HG03280 (cell line): ENCODE measurements around the gene EXOSC7.
"Not testable (repeated sequence)": the region's sequence is repeated elsewhere in the genome, so short reads cannot be mapped to it uniquely, and the experiment has no call there.

Experiments
- ATAC-seq: cut with Tn5 transposase; IDR thresholded peaks from one replicate; pipeline ENCODE4 v1.9.1; 2021; ENCODE audit warnings: mild to moderate bottlenecking, moderate library complexity; ENCODE audit not compliant: unreplicated experiment

Gene EXOSC7

DNA sequence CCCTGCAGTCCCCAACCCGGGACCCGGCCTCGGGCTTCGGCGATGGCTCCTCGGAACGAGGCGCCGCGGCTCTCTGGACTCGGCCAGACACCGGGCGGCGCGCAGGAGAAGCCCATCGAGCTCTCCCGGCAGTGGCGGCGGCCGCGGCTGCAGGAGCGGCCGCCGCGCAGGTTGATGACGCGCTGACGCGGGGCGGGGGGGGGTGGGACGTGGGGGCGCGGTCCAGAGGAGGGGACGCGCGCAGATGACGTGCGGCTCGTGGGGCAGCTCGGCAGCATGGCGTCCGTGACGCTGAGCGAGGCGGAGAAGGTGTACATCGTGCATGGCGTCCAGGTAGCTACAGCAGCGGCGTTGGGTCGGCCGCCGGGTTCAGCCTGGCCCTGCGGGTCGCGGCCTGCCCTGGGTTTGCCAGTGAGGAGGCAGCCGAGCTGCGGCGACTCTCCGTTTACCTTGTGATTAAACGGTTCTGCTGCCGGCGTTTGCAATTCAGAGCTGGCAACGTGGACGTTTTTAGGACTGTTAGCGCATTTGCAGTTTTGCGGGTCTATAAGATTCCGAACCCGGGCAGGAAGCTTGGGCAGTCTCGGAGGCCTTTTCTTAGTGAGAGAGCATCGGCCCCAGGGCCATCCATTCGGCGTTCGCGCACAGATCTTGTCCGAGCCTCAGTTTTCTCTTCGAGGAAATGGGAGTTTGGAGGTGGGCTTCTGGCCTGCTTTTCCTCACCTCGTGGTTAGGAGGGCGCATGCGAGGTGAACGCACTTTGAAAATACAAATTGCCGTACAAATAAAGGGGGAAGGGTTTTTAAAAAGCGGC, at the start of gene EXOSC7, which contains the start of gene ZDHHC3:
EXOSC7 (plus strand) TSS at position 243 of the 814 bp plus-strand sequence; CDS start at position 277, 34 bp downstream.
ZDHHC3 (minus strand) TSS at position 173 of the 814 bp plus-strand sequence. CDS start 16,738 bp downstream, outside the sequence.
- peak; percentile 84 for ATAC-seq

DNA sequence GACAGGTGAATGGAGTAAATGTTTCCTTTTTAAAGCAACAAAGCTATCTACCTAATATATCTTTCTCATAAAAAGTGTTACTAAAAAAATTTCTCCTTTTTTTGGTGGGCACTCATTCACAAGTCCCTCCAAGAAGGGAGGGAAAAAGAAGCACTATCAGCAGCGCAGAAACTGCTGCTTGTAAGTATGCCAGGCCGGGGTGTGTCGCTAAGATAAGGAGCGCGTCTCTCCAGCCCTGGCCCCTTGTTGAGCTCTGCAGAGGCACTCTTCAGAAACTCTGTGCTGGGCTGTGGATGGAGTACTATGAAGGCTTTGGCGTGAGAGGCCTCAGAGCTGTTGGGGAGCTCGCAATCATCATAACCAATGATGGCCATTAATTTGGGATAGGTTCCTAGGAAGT, 49.1 kb upstream of the EXOSC7 start:
- ATAC-seq, result no peak

DNA sequence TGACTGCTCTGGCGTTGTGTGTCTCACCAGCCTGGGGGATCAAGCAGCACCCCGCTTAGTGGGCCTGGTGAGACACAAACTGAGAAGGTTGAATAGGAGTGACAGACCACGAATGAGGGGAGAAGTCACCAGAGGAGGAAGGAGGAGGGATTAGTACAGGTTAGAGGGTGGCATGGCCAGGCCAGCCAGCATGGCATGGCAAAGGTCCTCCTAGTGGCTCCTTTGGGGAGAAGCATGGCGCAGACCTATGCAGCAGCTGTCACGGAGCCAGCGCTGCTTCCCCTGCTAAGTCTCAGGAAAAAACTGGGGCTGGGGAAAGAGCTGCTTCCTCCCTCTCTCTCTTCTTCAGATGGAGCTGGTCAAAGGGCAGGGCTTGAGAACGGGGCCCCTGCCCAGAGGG, 48.7 kb upstream of the EXOSC7 start:
- ATAC-seq, result no peak

DNA sequence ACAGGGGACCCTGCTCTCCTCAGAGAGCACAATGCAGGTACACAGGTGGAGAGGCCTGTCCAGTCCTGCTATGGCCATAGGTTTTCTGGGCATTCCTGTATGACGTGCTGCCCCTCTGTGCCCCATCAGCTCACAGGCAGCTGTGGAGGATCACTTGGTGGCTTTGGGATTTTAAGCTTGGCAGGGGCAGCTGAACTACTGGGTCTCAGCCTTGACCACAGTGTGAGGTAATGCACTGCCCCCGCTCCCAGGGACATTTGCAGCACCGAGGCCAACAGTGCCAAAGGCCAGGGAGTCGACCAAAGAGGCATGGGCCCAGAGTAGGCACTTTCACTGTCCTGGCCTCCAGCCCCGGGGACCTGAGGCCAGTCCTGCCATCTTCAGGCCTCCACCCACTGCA, 46.3 kb upstream of the EXOSC7 start:
- ATAC-seq, result no peak

DNA sequence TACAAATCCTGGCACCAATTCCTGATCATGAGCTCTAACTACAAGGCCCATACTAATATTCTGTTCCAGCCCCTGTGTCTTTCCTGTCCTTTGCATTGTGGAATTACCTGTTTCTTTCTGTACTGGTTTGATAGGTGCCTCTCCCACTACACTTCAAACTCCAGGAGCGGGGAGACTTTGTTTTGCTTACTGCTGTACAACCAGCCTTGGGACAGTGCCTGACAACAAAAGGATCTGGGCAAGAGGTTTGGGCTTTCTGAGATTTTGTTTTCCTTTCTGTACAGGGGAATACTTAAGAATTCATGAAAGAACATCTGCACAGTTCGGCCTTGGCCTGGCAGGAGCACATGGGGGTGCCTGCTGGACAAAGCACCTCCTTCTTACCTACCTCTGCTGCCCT, 45.1 kb upstream of the EXOSC7 start:
- ATAC-seq, result no peak

DNA sequence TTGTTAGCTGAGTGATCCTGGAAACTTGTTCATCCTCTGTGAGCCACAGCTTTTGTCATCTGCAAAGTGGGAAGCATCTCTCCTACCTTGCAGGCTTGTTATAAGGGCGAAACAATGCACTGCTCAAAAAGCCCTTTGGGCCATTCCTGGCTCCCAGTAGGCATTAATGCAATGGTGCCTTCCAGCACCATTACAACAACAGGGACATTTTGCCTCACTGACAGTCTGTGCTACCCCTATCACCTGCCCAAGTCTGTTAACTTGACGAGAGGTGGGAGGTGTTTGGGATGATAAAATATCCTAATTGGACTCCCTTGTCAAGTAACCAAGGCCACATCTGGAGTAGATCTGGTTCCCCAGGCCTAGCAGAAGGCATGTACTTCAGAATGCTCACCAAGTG, 44.3 kb upstream of the EXOSC7 start:
- ATAC-seq, result no peak

DNA sequence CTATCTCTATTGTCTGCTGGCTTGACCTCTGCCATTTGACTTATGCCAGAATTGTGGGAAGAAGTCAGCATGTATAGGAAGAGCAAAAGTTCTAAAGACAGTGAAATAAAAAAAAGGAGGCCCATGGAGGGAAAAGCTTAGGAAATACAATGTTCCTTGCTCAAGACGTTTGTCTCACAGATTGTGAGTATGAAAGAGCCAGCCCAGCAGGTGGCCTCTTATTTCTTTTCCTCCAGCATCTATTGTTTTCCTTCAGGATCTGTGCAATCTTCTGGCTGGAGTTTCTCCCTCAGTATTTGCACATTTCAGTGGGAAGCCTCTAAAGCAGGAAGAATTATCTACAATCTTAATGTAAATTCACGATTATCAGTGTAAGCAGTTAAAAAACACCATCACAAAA, 43.8 kb upstream of the EXOSC7 start:
- ATAC-seq, result no peak

DNA sequence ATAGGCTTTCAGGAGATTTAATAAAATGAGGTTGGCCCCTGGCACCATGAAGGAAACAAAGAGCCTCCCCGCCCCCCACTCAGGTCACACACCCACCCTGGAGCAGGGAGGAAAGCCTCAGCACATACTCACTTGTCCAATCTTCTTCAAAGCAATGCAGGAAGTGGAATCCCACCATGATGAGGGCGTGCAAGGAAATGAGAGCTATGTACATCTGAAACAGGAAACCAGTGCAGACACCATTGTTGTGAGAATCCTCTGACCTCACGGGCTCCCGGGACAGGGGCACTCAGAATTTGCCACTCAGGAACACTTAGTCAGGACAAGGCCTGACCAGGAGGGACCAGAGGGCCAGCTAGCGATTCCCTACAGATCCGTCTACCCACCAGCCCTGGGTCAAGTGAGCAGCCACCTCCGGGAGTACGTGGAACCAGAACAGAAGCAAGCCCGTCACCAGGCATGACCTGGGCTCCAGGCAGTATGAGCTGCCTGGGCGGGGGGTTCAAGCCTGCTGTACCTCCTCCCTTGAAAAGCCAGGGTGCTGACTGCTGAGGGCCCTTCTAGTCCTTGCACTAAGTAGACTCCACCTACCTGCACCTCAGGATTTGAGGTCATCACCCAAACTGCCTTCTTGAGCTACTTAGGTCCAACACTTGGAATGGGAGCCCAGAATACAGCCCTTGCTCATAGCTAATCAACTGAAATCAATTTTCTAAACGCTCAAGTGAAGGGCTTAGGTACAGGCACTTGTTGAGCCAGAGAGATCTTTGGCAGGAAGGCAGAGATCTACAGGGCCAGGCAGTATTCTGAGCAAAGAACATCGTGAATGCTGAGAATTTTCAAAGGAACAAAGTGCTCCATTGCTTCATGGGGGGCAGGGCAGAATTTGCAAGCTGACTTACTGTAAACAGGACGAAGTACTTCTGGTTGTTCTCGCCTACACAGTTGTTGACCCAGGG, 42.8 kb upstream of the EXOSC7 start:
- no peak for ATAC-seq

DNA sequence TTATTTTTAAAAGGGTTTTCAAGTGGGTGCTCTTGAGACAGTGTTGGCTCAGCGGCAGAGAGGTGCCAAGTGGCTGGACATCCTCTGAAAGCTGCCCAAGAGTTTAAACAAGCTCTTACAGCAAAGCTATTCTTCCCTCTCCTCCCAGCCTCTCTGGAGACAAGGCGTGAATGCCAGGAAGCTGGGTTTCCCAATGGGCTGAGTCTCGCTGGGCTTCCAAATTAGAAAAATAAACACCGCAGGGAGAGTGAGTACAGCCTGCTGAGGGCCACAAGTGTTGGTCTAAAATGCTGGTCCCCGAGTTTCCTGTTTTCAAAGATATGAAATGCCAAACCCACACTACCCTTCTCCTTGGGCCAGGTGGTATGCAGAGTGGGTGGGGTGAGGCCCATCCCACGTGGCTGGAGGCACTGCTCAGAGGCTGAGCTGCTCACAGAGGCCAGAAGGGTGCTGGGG, 36.4 kb upstream of the EXOSC7 start:
- ATAC-seq, result no peak

DNA sequence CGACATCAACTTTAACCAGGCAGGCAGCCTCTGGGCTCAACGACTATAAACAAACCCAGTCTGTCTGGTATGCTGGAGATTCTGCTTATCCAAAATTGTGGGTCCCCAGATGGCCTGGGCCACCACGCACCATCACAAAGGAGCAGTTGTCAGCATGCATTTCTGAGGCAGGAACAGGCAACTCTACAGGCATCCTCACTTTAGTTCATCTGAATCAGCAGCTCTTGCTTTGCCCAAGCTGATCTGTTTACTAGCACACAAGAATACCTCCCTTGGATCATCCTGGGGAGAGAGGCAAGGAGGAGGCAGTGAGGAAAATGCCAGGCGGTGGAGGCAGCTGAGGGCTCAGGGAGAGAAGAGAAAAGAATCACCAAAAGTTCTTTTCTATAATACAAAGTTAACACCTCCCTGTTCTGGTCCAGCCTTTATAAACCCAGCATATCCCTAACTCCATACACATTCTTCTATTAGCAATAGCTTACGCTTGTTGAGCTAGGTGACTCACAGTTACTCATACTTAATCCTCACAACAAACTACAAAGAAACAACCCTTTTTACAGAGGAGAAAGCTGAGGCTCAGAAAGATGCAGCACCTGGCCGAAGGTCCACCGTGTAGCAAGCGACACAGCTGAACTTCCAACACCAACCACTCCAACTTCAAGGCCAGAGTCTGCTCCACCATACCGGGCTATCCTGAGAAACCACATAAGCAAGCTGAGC, 33.7 kb upstream of the EXOSC7 start:
- ATAC-seq, result no peak

DNA sequence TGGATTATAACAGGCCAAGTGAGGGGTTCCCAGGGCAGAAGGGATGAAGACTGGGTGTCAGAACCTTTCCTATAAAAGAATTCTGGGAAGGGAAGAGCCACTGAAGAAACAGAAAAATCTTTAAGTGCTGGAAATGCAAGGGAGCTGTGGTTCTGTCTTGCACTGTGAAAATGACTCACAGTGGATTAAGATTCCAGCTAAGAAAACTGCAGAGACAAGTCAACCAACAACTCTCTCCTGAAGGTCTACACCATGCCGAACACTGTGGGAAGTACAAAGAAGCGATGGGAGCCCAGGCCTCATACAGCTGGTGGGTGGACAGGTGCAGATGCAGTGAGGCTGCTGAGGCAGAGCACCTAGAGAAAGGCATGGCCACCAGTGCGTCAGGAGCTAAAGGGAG, 27.8 kb upstream of the EXOSC7 start:
- ATAC-seq, result no peak

DNA sequence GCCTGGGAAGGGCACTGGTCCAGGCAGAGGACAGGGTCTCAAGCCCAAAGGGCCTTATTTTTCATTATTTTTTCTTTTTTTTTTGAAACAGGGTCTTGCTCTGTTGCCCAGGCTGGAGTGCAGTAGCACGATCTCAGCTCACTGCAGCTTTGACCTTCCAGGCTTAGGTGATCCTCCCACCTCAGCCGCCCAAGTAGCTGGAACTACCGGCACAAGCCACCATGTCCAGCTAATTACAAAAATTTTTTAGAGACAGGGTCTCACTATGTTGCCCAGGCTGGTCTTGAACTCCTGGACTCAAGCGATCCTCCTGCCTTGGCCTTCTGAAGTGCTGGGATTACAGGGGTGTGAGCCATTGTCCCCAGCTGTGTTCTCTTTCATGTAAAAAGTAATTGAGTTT, 26.3 kb upstream of the EXOSC7 start:
- ATAC-seq, result not testable (repeated sequence)

DNA sequence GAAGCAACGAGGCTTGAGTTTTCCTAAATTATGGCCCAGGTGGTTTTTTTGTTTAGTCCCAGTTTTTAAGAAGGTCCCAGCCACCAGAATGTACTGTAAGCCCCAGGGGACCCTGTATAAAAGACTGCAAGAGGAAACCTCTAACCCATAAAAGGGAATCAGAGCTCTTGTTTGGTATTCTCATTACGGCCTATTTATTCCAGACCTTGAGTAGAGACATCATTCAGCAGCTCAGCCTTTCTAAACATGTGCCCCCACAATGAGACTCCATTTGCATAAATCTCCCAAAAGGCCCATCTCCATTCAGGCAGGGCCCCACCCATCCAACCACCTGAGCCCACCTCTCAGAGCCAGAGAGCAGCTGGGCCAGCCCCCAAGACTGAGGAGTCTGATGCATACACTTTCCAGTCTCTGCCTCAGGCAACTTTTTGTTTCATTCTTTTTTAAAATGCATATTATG, 25.7 kb upstream of the EXOSC7 start:
- ATAC-seq, result no peak

DNA sequence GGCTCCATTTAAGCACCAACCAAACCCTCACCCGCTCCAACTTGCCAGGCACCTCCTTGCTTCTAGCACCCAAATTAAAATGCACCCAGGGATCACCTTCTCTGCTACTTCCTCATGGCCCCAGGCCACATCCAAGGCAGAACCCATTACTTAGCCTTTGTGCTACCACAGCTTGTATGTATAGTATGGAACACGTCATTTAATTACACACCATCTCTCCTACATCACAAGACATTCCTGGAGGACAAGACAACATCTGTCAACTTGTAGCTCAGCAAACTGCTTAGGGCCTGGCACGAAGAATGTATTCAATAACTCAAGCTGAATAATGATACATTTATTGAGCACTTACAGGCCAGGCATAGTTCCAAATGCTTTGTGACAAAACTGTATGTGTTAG, 23.4 kb upstream of the EXOSC7 start:
- no peak for ATAC-seq

DNA sequence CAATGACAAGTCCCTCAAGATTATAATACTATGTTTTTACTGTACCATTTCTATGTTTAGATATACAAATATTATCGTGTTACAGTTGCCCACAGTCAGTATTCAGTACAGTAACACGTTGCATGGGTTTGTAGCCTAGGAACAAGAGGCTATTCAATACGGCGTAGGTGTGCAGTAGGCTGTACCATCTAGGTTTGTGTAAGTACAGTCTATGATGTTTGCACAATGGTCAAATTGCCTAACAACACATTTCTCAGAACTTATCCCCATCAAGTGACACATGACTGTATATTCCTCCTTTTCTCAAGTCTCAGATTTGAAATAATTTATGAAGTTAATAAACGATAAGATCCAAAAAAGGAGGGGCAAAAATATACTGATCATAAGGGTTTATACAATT, 21.7 kb upstream of the EXOSC7 start:
- no peak for ATAC-seq

DNA sequence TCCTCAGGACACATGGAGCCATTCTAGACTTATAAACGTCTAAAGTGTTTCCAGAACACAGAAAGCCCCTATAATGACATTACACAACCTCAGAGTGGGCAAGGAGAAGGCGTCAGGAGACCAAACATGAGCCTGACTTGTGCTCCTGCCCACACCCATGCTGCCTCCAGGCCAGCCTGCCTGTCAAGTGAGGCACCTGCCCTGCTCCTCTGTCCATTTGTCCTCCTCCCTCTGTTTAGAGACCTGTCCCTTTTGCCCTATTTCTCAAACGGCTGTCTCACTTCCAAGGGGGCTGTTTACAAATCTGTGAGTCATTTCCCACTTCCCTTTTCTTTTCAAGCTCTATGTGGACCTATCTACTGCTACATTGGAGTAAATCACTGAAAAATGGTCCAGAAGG, 21.1 kb upstream of the EXOSC7 start:
- ATAC-seq, result no peak

DNA sequence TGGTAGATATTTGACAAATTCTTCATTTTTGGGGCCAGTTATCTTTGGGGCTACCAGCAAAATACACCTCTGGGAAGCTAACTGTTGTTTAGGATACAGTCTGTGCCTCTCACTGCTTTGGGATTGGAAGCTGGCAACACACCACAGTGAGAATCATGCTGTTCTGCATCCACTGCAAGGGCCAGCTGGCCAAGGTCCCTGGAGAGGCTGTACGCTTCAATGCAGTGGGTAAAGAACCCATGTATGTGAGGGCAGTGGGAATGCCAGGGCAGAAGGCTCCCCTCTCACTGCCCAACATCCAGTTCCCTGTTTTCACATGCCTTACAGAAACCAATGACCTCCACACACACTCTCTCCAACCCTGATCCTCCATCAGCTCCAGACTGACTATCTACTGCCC, 20.1 kb upstream of the EXOSC7 start:
- ATAC-seq, result no peak

DNA sequence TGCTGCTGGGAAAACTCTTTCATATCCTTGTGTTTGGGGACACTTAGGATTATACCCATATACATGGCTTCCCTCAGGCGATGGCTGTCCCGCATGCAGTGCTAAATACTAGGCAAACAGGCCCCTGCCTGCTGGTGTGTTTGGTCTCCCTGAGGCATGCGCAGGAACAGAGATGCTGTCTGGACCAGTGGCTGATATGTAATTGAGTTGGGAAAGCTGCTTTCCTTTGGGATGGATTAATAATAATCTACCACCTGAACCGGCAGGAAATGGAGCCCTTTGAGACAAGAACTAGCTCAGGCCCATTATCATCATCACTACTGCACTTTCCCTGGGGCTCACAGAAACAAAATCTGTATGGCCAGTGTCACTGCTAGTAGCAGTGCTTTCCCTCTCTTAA, 18.1 kb upstream of the EXOSC7 start:
- ATAC-seq, result no peak

DNA sequence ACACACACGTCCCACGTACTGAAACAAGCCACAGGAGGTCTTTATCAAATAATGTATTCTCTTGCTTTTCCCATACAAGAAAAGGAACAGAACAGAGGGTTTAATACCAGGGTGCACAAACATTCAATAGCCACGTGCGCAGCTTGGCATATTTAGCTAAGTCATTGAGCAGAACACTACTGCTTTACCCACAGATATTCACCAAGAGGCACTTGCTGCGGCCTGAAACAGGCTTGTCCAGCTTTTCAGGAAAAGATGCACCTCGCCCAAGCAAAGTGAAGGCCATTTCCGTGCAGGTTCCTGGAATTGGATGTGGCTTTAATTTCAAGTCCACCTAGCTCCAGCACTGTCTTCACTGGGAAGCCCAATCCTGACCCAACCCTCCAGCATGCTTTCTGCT, 17.7 kb upstream of the EXOSC7 start:
- no peak for ATAC-seq

DNA sequence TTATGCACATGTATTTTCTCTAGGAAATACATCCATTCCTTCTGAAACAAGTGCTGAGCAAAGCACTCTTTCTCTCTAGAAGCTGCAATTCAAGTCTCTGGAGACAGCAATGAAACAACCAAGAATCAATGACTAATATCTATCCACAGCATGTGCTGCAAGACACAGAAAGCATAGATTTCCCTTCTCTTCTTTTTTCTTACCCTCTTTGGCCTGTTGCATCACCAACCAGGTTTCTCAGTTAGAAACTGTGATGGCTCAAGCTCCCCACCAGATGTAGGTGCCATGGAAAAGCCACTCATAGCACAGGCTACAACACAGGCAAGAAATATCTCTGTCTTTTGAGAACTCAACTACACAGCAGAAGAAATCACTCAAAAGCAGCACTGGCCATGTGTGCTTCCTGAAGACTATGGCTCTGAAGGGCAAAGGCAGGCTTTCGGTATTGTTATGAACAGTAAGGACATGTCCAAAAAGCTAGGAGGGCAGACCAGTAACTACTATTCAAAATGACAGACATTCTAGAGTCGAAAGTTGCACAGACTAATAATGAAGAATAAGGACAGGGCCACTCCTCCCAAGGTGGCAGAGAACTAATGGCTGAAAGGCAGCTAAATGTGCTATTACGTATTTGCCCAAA, 15.5 kb upstream of the EXOSC7 start:
- no peak for ATAC-seq
